ENCODE measurements around the gene COG2.

Gene COG2

DNA sequence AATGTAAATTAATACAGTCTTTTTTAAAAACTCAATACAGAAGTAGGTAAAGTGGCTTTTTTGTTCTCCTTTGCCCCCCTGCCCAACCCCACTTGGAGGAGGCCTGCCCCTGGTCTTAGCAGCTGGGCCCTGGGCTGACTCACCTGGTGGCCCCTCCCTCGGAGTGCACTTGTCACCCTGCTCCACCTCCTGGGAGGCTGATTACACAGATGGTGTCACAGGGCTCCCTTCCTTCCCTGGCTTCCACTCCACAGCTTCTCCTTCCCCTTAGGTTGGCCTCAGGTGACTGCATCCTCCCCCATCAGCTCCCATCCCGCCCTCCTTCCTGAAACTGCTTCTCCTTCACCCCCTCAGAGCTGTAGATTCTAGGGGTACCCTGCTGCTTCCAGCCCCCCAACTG is 93.2 kb downstream of the COG2 start:
- TF ChIP-seq, protein P1, sequence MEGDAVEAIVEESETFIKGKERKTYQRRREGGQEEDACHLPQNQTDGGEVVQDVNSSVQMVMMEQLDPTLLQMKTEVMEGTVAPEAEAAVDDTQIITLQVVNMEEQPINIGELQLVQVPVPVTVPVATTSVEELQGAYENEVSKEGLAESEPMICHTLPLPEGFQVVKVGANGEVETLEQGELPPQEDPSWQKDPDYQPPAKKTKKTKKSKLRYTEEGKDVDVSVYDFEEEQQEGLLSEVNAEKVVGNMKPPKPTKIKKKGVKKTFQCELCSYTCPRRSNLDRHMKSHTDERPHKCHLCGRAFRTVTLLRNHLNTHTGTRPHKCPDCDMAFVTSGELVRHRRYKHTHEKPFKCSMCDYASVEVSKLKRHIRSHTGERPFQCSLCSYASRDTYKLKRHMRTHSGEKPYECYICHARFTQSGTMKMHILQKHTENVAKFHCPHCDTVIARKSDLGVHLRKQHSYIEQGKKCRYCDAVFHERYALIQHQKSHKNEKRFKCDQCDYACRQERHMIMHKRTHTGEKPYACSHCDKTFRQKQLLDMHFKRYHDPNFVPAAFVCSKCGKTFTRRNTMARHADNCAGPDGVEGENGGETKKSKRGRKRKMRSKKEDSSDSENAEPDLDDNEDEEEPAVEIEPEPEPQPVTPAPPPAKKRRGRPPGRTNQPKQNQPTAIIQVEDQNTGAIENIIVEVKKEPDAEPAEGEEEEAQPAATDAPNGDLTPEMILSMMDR (conservative IDR thresholded peaks at IDR 0.05; ENCODE audit: control insufficient read depth, insufficient read depth, low read depth, low read length) = no peak
- no peak for DNase-seq (ENCODE audit: low read depth)

DNA sequence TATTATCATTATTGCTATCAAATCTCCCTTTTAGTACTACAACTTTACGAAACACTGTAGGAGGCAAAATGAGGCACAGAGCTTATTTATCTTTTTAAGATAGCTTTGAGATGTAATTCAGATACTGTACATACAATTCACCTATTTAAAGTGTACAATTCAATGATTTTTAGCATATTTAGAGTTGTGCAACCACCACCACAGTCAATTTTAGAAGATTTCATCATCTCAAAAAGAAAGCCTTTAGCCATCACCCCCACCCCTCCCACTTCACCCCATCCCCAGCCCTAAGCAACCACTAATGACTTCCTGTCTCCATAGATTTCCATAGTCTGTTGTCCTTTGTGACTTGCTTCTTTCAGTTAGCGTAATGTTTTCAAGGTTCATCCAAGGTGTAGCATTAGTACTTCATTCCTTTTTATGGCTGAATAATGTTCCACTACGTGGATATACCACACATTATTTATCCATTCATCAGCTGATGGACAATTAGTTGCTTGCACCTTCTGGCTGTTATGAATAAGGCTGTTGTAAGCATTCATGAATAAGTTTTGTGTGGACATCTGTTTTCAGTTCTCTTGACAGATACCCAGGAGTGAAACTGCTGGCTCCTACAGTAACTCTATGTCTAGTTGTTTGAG is 95.5 kb downstream of the COG2 start:
- TF ChIP-seq, protein P1 (conservative IDR thresholded peaks at IDR 0.05; ENCODE audit: control insufficient read depth, insufficient read depth, low read depth, low read length) = no peak
- no peak overlapping the region for H3K4me3 ChIP-seq (ENCODE audit: control insufficient read depth, low read depth, low read length)
- no peak for DNase-seq (ENCODE audit: low read depth)

More for the DNA sequence above, 93.2 kb downstream of the COG2 start:
- H3K4me3 ChIP-seq (ENCODE audit: control insufficient read depth, low read depth, low read length) = no peak overlapping the region

DNA sequence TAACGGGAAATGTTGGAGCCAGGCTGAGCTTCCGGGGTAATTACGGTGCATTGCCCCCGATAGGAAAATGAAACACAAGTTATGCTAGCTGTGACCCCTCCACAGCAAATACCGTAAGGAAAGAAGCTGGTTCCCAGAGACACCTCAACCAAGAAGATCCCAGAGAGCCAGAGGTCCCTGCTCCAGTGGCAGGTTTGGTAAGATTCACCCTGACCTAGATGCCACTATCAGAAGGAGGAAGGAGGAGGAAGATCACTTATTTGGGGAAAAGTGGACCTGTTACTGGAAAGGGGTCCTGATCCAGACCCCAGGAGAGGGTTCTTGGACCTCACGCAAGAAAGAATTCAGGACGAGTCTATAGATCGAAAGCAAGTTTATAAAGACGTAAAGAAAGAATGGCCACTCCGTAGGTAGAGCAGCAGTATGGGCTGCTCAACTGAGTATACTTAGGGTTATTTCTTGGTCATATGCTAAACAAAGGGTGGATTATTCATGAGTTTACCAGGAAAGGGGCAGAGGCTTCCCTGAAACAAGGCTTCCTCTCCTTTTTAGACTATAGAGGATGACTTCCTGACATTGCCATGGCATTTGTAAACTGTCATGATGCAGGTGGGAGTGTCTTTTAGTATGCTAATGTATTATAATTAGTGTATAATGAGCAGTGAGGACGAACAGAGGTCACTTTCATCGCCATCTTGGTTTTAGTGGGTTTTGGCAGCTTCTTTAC is 97.4 kb downstream of the COG2 start:
- no peak for DNase-seq (ENCODE audit: low read depth)
- no peak overlapping the region for H3K4me3 ChIP-seq (ENCODE audit: control insufficient read depth, low read depth, low read length)
- TF ChIP-seq, protein P1 (conservative IDR thresholded peaks at IDR 0.05; ENCODE audit: control insufficient read depth, insufficient read depth, low read depth, low read length) = no peak
